HG02571 (cell line): Measurements from ENCODE around the gene SOX8.
"Not testable (repeated sequence)": the region's sequence is repeated elsewhere in the genome, so short reads cannot be mapped to it uniquely, and the experiment has no call there.

ENCODE experiments used
- ATAC-seq: cut with Tn5 transposase; IDR thresholded peaks from one replicate; pipeline ENCODE4 v1.9.1; 2021; ENCODE audit warnings: mild to moderate bottlenecking, moderate library complexity; ENCODE audit not compliant: unreplicated experiment

SOX8 gene

GRCh38 chr16:981695-982144, at the start of gene SOX8:
TSS of gene SOX8 (plus strand) at chr16:981770. CDS start at chr16:981923, 153 bp downstream.
- no peak for ATAC-seq

GRCh38 chr16:932831-933330, 48.7 kb upstream of the SOX8 start:
- no peak for ATAC-seq

GRCh38 chr16:933581-933980, 48.0 kb upstream of the SOX8 start:
- no peak for ATAC-seq

- ATAC-seq = no peak
Observed at GRCh38 chr16:934178-934577, 47.4 kb upstream of the SOX8 start.

- no peak for ATAC-seq
Observed at GRCh38 chr16:935684-936083, 45.9 kb upstream of the SOX8 start.

- ATAC-seq = no peak
Observed at GRCh38 chr16:937311-937710, 44.3 kb upstream of the SOX8 start.

GRCh38 chr16:937723-938122, 43.8 kb upstream of the SOX8 start:
- no peak for ATAC-seq

- no peak for ATAC-seq
Observed at GRCh38 chr16:938136-938535, 43.4 kb upstream of the SOX8 start.

GRCh38 chr16:938752-939151, 42.8 kb upstream of the SOX8 start:
- no peak for ATAC-seq

GRCh38 chr16:939311-939710, 42.3 kb upstream of the SOX8 start:
- no peak for ATAC-seq

- no peak for ATAC-seq
Observed at GRCh38 chr16:939941-940340, 41.6 kb upstream of the SOX8 start.

- no peak for ATAC-seq
Observed at GRCh38 chr16:942436-943060, 39.0 kb upstream of the SOX8 start.

- ATAC-seq = no peak
Observed at GRCh38 chr16:943971-944370, 37.6 kb upstream of the SOX8 start.

GRCh38 chr16:945271-946047, 36.1 kb upstream of the SOX8 start:
- no peak for ATAC-seq

GRCh38 chr16:946048-946395, 35.5 kb upstream of the SOX8 start:
- no peak for ATAC-seq

- no peak for ATAC-seq
Observed at GRCh38 chr16:947255-947921, 34.2 kb upstream of the SOX8 start.

GRCh38 chr16:947922-948303, 33.7 kb upstream of the SOX8 start:
- not testable (repeated sequence) for ATAC-seq

GRCh38 chr16:948767-949166, 32.8 kb upstream of the SOX8 start:
- not testable (repeated sequence) for ATAC-seq

GRCh38 chr16:950733-951573, 30.6 kb upstream of the SOX8 start:
- not testable (repeated sequence) for ATAC-seq

GRCh38 chr16:951660-952301, 29.8 kb upstream of the SOX8 start:
- ATAC-seq = no peak
